ENCODE data around the gene PYHIN1.
A peak's percentile ranks its signal among the peaks of the same experiment; 100 is the strongest.
"Not testable (repeated sequence)": the region's sequence is repeated elsewhere in the genome, so short reads cannot be mapped to it uniquely, and the experiment has no call there.

PYHIN1 gene

GRCh38 chr1:159010391-159010790 lies 79.0 kb downstream of the PYHIN1 start:
- no peak for DNase-seq
- Histone ChIP-seq H3K27me3 (no peaks in the 10 kb centered on the region), H3K36me3 (no peaks in the 10 kb centered on the region), H3K4me1 (no peaks in the 10 kb centered on the region), H3K4me3 (ENCODE audit: low read depth, low read length) (peak overlapping the region; percentile 57), H3K9me3 (no peaks in the 10 kb centered on the region)
- TF ChIP-seq CTCF (IDR thresholded peaks at IDR 0.05; ENCODE audit: low read depth, low read length), result no peak

GRCh38 chr1:159011001-159011400 lies 79.6 kb downstream of the PYHIN1 start:
- not testable (repeated sequence) for H3K9me3 ChIP-seq, H3K4me1 ChIP-seq, H3K36me3 ChIP-seq, H3K27me3 ChIP-seq, DNase-seq
- H3K4me3 ChIP-seq (ENCODE audit: low read depth, low read length), result peak overlapping the region; percentile 57; the same call in 1 of the 2 replicates

- H3K4me1 ChIP-seq, result no peaks in the 10 kb centered on the region
- no peak overlapping the region for H3K4me3 ChIP-seq (ENCODE audit: low read depth, low read length)
- no peak for TF ChIP-seq CTCF (IDR thresholded peaks at IDR 0.05; ENCODE audit: low read depth, low read length)
Measured at GRCh38 chr1:159011751-159012150, 80.4 kb downstream of the PYHIN1 start.

GRCh38 chr1:159012495-159012894 lies 81.1 kb downstream of the PYHIN1 start:
- Histone ChIP-seq H3K4me1 (no peaks in the 10 kb centered on the region), H3K36me3 (no peaks in the 10 kb centered on the region), H3K9me3 (no peaks in the 10 kb centered on the region), H3K27me3 (no peaks in the 10 kb centered on the region), H3K4me3 (ENCODE audit: low read depth, low read length) (no peak overlapping the region)
- no peak for DNase-seq
- TF ChIP-seq CTCF (IDR thresholded peaks at IDR 0.05; ENCODE audit: low read depth, low read length), result no peak

More at GRCh38 chr1:159011751-159012150, 80.4 kb downstream of the PYHIN1 start:
- H3K27me3 ChIP-seq, result no peaks in the 10 kb centered on the region
- DNase-seq, result no peak
- no peaks in the 10 kb centered on the region for H3K9me3 ChIP-seq
- H3K36me3 ChIP-seq, result no peaks in the 10 kb centered on the region

- DNase-seq, result no peak
- Histone ChIP-seq H3K4me1 (no peaks in the 10 kb centered on the region), H3K4me3 (ENCODE audit: low read depth, low read length) (no peak overlapping the region), H3K27me3 (no peaks in the 10 kb centered on the region), H3K36me3 (no peaks in the 10 kb centered on the region), H3K9me3 (no peaks in the 10 kb centered on the region)
- no peak for TF ChIP-seq CTCF (IDR thresholded peaks at IDR 0.05; ENCODE audit: low read depth, low read length)
Measured at GRCh38 chr1:159014003-159014571, 82.7 kb downstream of the PYHIN1 start.

GRCh38 chr1:159014851-159015250 lies 83.5 kb downstream of the PYHIN1 start:
- TF ChIP-seq CTCF (IDR thresholded peaks at IDR 0.05; ENCODE audit: low read depth, low read length), result no peak
- Histone ChIP-seq H3K36me3 (no peaks in the 10 kb centered on the region), H3K4me1 (no peaks in the 10 kb centered on the region)

More at GRCh38 chr1:159014851-159015250, 83.5 kb downstream of the PYHIN1 start:
- no peak overlapping the region for H3K4me3 ChIP-seq (ENCODE audit: low read depth, low read length)
- no peak for DNase-seq
- H3K27me3 ChIP-seq, result no peaks in the 10 kb centered on the region
- H3K9me3 ChIP-seq, result no peaks in the 10 kb centered on the region
